HG03432 (cell line): ENCODE data around the gene DYSF.
"Not testable (repeated sequence)": the region's sequence is repeated elsewhere in the genome, so short reads cannot be mapped to it uniquely, and the experiment has no call there.

Experiments
- ATAC-seq: cut with Tn5 transposase; IDR thresholded peaks from one replicate; pipeline ENCODE4 v1.9.1; 2021; ENCODE audit warnings: mild to moderate bottlenecking, moderate library complexity; ENCODE audit not compliant: unreplicated experiment

DYSF gene

GRCh38 chr2:71631411-71631931 lies 178.1 kb downstream of the DYSF start:
- ATAC-seq, result no peak

GRCh38 chr2:71633086-71633485 lies 179.7 kb downstream of the DYSF start:
- no peak for ATAC-seq

- no peak for ATAC-seq
Measured at GRCh38 chr2:71634567-71634966, 181.2 kb downstream of the DYSF start.

GRCh38 chr2:71635798-71636197 lies 182.4 kb downstream of the DYSF start:
- no peak for ATAC-seq

GRCh38 chr2:71637168-71637567 lies 183.8 kb downstream of the DYSF start:
- ATAC-seq, result no peak

GRCh38 chr2:71637736-71638135 lies 184.4 kb downstream of the DYSF start:
- ATAC-seq, result no peak

- ATAC-seq, result no peak
Measured at GRCh38 chr2:71639735-71640134, 186.4 kb downstream of the DYSF start.

GRCh38 chr2:71640489-71640888 lies 187.1 kb downstream of the DYSF start:
- no peak for ATAC-seq

- no peak for ATAC-seq
Measured at GRCh38 chr2:71643674-71644357, 190.5 kb downstream of the DYSF start.

- no peak for ATAC-seq
Measured at GRCh38 chr2:71646028-71646427, 192.7 kb downstream of the DYSF start.

- no peak for ATAC-seq
Measured at GRCh38 chr2:71647356-71647755, 194.0 kb downstream of the DYSF start.

- no peak for ATAC-seq
Measured at GRCh38 chr2:71655498-71655897, 202.1 kb downstream of the DYSF start.

- ATAC-seq, result not testable (repeated sequence)
Measured at GRCh38 chr2:71658256-71658655, 204.9 kb downstream of the DYSF start.

GRCh38 chr2:71658771-71659170 lies 205.4 kb downstream of the DYSF start:
- ATAC-seq, result no peak

- no peak for ATAC-seq
Measured at GRCh38 chr2:71659868-71660518, 206.6 kb downstream of the DYSF start.

GRCh38 chr2:71661782-71662181 lies 208.4 kb downstream of the DYSF start:
- no peak for ATAC-seq

- ATAC-seq, result no peak
Measured at GRCh38 chr2:71662665-71663394, 209.5 kb downstream of the DYSF start.

GRCh38 chr2:71664161-71664560 lies 210.8 kb downstream of the DYSF start:
- no peak for ATAC-seq

GRCh38 chr2:71665168-71666093 lies 212.1 kb downstream of the DYSF start:
- ATAC-seq, result no peak

- no peak for ATAC-seq
Measured at GRCh38 chr2:71666094-71666474, 212.7 kb downstream of the DYSF start.
